Activated naive CD4-positive, alpha-beta T cell treated with anti-CD3 and anti-CD28 coated beads for 36 hours (primary cell): Measurements from ENCODE around the gene LAMP2. TPM values are rescaled to one million over a fixed set of nuclear protein-coding genes. Genes with fewer than 3 reads are reported as not detected.

ENCODE experiments used
- CTCF ChIA-PET: fragments of 350-600 bp; sonication (Branson Sonifier 250); formaldehyde crosslinking; loops from one replicate; lab custom pipeline; 2021; ENCODE audit warnings: antibody characterized with exemption; lab: Charles Lee
- DNase-seq: peaks from one replicate; pipeline ENCODE4 v3.0.0-alpha.2; 2020
- H3K27ac Mint-ChIP-seq: one replicate; pipeline ENCODE4 v1.8.0; 2021; ENCODE audit warnings: mild to moderate bottlenecking, mixed read lengths
- H3K27me3 Mint-ChIP-seq: one replicate; pipeline ENCODE4 v1.8.0; 2021; ENCODE audit warnings: low read depth, mixed read lengths
- H3K36me3 Mint-ChIP-seq: one replicate; pipeline ENCODE4 v1.8.0; 2021; ENCODE audit warnings: low read depth, mixed read lengths
- H3K4me1 Mint-ChIP-seq: one replicate; pipeline ENCODE4 v1.8.0; 2021; ENCODE audit warnings: low read depth, mixed read lengths
- H3K4me3 Mint-ChIP-seq: one replicate; pipeline ENCODE4 v1.8.0; 2021; ENCODE audit warnings: mild to moderate bottlenecking, moderate library complexity, mixed read lengths
- H3K9me3 Mint-ChIP-seq: one replicate; pipeline ENCODE4 v1.8.0; 2021; ENCODE audit warnings: mixed read lengths
- intact Hi-C: fragments of 100-400 bp; cut with micrococcal nuclease; formaldehyde crosslinking; loops from one replicate; pipeline ENCODE4 v1.15.1; 2023
- total RNA-seq, 2 experiments: library from RNA; stranded (reverse); gene quantifications; one replicate each; pipeline ENCODE4 v1.2.3, GENCODE V29; 2021

Gene LAMP2
- total RNA-seq, 2 experiments from 2014 or later, result 37.9 to 38.0 TPM

- no peaks in the 10 kb centered on the region for H3K4me1 Mint-ChIP-seq
Observed at GRCh38 chrX:120402369-120402768, 66.7 kb downstream of the LAMP2 start.

GRCh38 chrX:120401301-120401700, 67.8 kb downstream of the LAMP2 start:
- no peaks in the 10 kb centered on the region for H3K27me3 Mint-ChIP-seq
- CTCF ChIA-PET, result interaction anchor here (0.6 kb wide), 1 partner anchor 9 kb away, joined by 3 read pairs; no protein-coding TSS in a partner anchor
- H3K4me1 Mint-ChIP-seq, result no peaks in the 10 kb centered on the region
- H3K4me3 Mint-ChIP-seq, result no peak overlapping the region
- H3K36me3 Mint-ChIP-seq, result no peaks in the 10 kb centered on the region
- no peak for DNase-seq
- peaks cover 2% of the 10 kb centered on the region for H3K9me3 Mint-ChIP-seq
- intact Hi-C loops, result no loop called here
- H3K27ac Mint-ChIP-seq, result no peak overlapping the region

More at GRCh38 chrX:120402369-120402768, 66.7 kb downstream of the LAMP2 start:
- intact Hi-C loops, result no loop called here
- CTCF ChIA-PET, result no interaction called here
- no peak overlapping the region for H3K4me3 Mint-ChIP-seq
- peaks cover 2% of the 10 kb centered on the region for H3K9me3 Mint-ChIP-seq
- H3K36me3 Mint-ChIP-seq, result no peaks in the 10 kb centered on the region
- no peak for DNase-seq
- no peaks in the 10 kb centered on the region for H3K27me3 Mint-ChIP-seq
- no peak overlapping the region for H3K27ac Mint-ChIP-seq

GRCh38 chrX:120380699-120381098, 88.4 kb downstream of the LAMP2 start:
- peaks cover 9% of the 10 kb centered on the region for H3K4me1 Mint-ChIP-seq
- H3K36me3 Mint-ChIP-seq, result no peaks in the 10 kb centered on the region
- DNase-seq, result peak; percentile 44
- no peak overlapping the region for H3K27ac Mint-ChIP-seq
- intact Hi-C loops, result loop anchor here (1.0 to 10.0 kb wide), 3 partner anchors 70 to 284 kb away; no protein-coding TSS in a partner anchor
- H3K9me3 Mint-ChIP-seq, result no peaks in the 10 kb centered on the region
- CTCF ChIA-PET, result interaction anchor here (0.7 to 2.1 kb wide), 6 partner anchors 71 to 167 kb away, joined by 3 to 13 read pairs (median 4); no protein-coding TSS in a partner anchor
- H3K4me3 Mint-ChIP-seq, result no peak overlapping the region
- no peaks in the 10 kb centered on the region for H3K27me3 Mint-ChIP-seq

GRCh38 chrX:120379937-120380681, 89.0 kb downstream of the LAMP2 start:
- Mint-ChIP-seq H3K4me1 (peaks cover 9% of the 10 kb centered on the region), H3K27me3 (no peaks in the 10 kb centered on the region), H3K9me3 (no peaks in the 10 kb centered on the region), H3K36me3 (no peaks in the 10 kb centered on the region), H3K4me3 (no peak overlapping the region), H3K27ac (no peak overlapping the region)
- intact Hi-C loops, result loop anchor here (1.0 to 10.0 kb wide), 3 partner anchors 70 to 285 kb away; no protein-coding TSS in a partner anchor
- CTCF ChIA-PET, result interaction anchor here (1.3 to 2.1 kb wide), 2 partner anchors 9 to 72 kb away, joined by 4 to 13 read pairs; no protein-coding TSS in a partner anchor
- no peak for DNase-seq

GRCh38 chrX:120378570-120378969, 90.5 kb downstream of the LAMP2 start:
- no peak overlapping the region for H3K4me3 Mint-ChIP-seq
- CTCF ChIA-PET, result interaction anchor here (1.1 to 1.3 kb wide), 2 partner anchors 74 to 108 kb away, joined by 3 to 5 read pairs; no protein-coding TSS in a partner anchor
- no peak overlapping the region for H3K27ac Mint-ChIP-seq
- H3K36me3 Mint-ChIP-seq, result no peaks in the 10 kb centered on the region
- peaks cover 9% of the 10 kb centered on the region for H3K4me1 Mint-ChIP-seq
- DNase-seq, result no peak
- H3K9me3 Mint-ChIP-seq, result no peaks in the 10 kb centered on the region
- H3K27me3 Mint-ChIP-seq, result no peaks in the 10 kb centered on the region
- intact Hi-C loops, result no loop called here

Other genes starting within 250 kb of the LAMP2 start
- gene ZBTB33, start 218.5 kb downstream of the LAMP2 start, total RNA-seq, result 10 to 100 TPM; 12.1 to 12.6 TPM
- gene TMEM255A, start 157.8 kb downstream of the LAMP2 start, total RNA-seq, result not detected
- gene ATP1B4, start 107.2 kb downstream of the LAMP2 start, total RNA-seq, result not detected
- gene CUL4B, start 91.7 kb upstream of the LAMP2 start, total RNA-seq, result 10 to 100 TPM; 53.2 to 60.1 TPM
- 10 to 100 TPM; 58.6 to 63.4 TPM for gene MCTS1, start 134.8 kb upstream of the LAMP2 start, total RNA-seq
- 10 to 100 TPM; 11.7 TPM for gene C1GALT1C1, start 160.8 kb upstream of the LAMP2 start, total RNA-seq